Right kidney (tissue), 1 donor: Measurements from ENCODE around the gene MSL1.

Experiments used
- DNase-seq: peaks from one replicate; pipeline ENCODE4 v3.0.0-alpha.2; 2016

Gene MSL1

GRCh38 chr17:40104594-40105486 lies 16.9 kb upstream of the MSL1 start:
- DNase-seq, result no peak

- DNase-seq, result no peak
Observed at GRCh38 chr17:40105861-40106759, 15.7 kb upstream of the MSL1 start.

GRCh38 chr17:40106760-40107521 lies 14.8 kb upstream of the MSL1 start:
- DNase-seq, result peak; percentile 70

- DNase-seq, result peak; percentile 81
Observed at GRCh38 chr17:40107522-40108174, 14.1 kb upstream of the MSL1 start.

- no peak for DNase-seq
Observed at GRCh38 chr17:40108970-40109824, 12.6 kb upstream of the MSL1 start.

GRCh38 chr17:40110026-40110845 lies 11.5 kb upstream of the MSL1 start:
- DNase-seq, result no peak

GRCh38 chr17:40111221-40112128 lies 10.3 kb upstream of the MSL1 start:
- peak; percentile 88 for DNase-seq

- no peak for DNase-seq
Observed at GRCh38 chr17:40112191-40112711, 9.5 kb upstream of the MSL1 start.

- DNase-seq, result peak; percentile 49
Observed at GRCh38 chr17:40112718-40113109, 9.1 kb upstream of the MSL1 start.

GRCh38 chr17:40113110-40113906 lies 8.5 kb upstream of the MSL1 start:
- peak; percentile 86 for DNase-seq

- DNase-seq, result no peak
Observed at GRCh38 chr17:40113907-40114245, 7.9 kb upstream of the MSL1 start.

- no peak for DNase-seq
Observed at GRCh38 chr17:40115101-40115436, 6.7 kb upstream of the MSL1 start.

- DNase-seq, result peak; percentile 73
Observed at GRCh38 chr17:40122136-40122998, 596 bp downstream of the MSL1 start.

GRCh38 chr17:40122999-40123810 lies 1.4 kb downstream of the MSL1 start:
- DNase-seq, result peak; percentile 79

- DNase-seq, result no peak
Observed at GRCh38 chr17:40123811-40124114, 2.0 kb downstream of the MSL1 start.
